Sigmoid colon (tissue), 7 donors: ENCODE data around the gene CR1L. TPM values are rescaled to one million over a fixed set of nuclear protein-coding genes. Genes with fewer than 3 reads are reported as not detected.

Experiments
- DNase-seq: peaks from one replicate; pipeline ENCODE4 v3.0.0-alpha.2; 2019
- H3K27ac ChIP-seq, 4 donors: fragments of 200-600 bp; sonication (generic); one replicate each; pipeline ENCODE4 v1.5.1; 2016 to 2019; ENCODE audit warnings: mild to moderate bottlenecking in 1 of 4
- H3K27me3 ChIP-seq, 3 donors: fragments of 200-600 bp; sonication (generic); one replicate each; pipeline ENCODE4 v1.5.1; 2019; ENCODE audit warnings: mild to moderate bottlenecking in 1 of 3
- H3K36me3 ChIP-seq, 4 donors: fragments of 200-600 bp; sonication (generic); one replicate each; pipeline ENCODE4 v1.5.1; 2016 to 2019
- H3K4me1 ChIP-seq, 4 donors: fragments of 200-600 bp; sonication (generic); one replicate each; pipeline ENCODE4 v1.5.1; 2017 to 2019
- H3K4me3 ChIP-seq, 4 donors: fragments of 200-600 bp; sonication (generic); one replicate each; pipeline ENCODE4 v1.5.1; 2017 to 2019; ENCODE audit warnings: mild to moderate bottlenecking in 2 of 4, moderate library complexity in 1 of 4
- H3K9me3 ChIP-seq, 4 donors: fragments of 200-600 bp in 3 of 4; sonication (generic) in 3 of 4; one replicate each; pipeline versions ENCODE4 v1.5.1 to v1.6.1; 2013 to 2019
- EP300 ChIP-seq, 4 donors: sonication (generic); formaldehyde crosslinking; IDR thresholded peaks; one replicate each; pipeline ENCODE4 v1.6.1; 2017; ENCODE audit warnings: antibody characterized with exemption in 4 of 4
- POLR2A ChIP-seq, 2 donors: fragments of 450-650 bp; IDR thresholded peaks; one replicate each; pipeline ENCODE4 v1.6.1; 2016; ENCODE audit warnings: antibody characterized with exemption in 2 of 2, mild to moderate bottlenecking in 2 of 2, moderate library complexity in 2 of 2
- POLR2AphosphoS5 ChIP-seq, 4 donors: sonication (generic); formaldehyde crosslinking; IDR thresholded peaks; one replicate each; pipeline ENCODE4 v1.6.1; 2017; ENCODE audit warnings: antibody characterized with exemption in 4 of 4
- WGBS, 2 donors: extraction: QIAGEN DNeasy Blood & Tissue Kit; methylation state at CpG; one replicate each; pipeline ENCODE4 v1.1.7; 2013; 5-methylcytosine and 5-hydroxymethylcytosine counted together
- intact Hi-C: fragments of 100-400 bp; cut with DNase I; formaldehyde crosslinking; loops from one replicate; pipeline ENCODE4 v1.15.1; 2023
- polyA plus RNA-seq, 3 donors: library from polyadenylated mRNA; stranded (reverse); fragments of 200-250 nt; gene quantifications; one replicate each; pipeline ENCODE4 v1.2.3, GENCODE V29; 2013
- total RNA-seq, 4 donors: library from RNA; depleted of rRNA; stranded (reverse); fragments of >200 nt; gene quantifications; one replicate each; pipeline ENCODE4 v1.1.0, GENCODE V29; 2016
- TF ChIP-seq, protein P1 (sequence below), 4 experiments: fragments of 450-650 bp in 3 of 4; fragments of 200-600 bp in 1 of 4; IDR thresholded peaks; one replicate each; pipeline ENCODE4 v1.5.1; 2016 to 2019; ENCODE audit warnings: antibody characterized with exemption in 4 of 4, mild to moderate bottlenecking in 3 of 4, moderate library complexity in 2 of 4
- donor health status: healthy with polysubstance abuse.
- donor health status: Bipolar disorder and iron deficiency.
- donor health status: healthy.

CR1L gene
- total and polyA plus RNA-seq, 7 donors: 0.73 TPM; not detected in 6

- no peaks in the 10 kb centered on the region for H3K36me3 ChIP-seq
- no peak overlapping the region for H3K27ac ChIP-seq
- H3K4me3 ChIP-seq: no peak overlapping the region
- TF ChIP-seq EP300 (IDR thresholded peaks at IDR 0.05) (no peak), POLR2A (IDR thresholded peaks at IDR 0.05) (no peak)
- H3K27me3 ChIP-seq: peaks cover 11 to 53% (median 22%) of the 10 kb centered on the region in 3 donors
- H3K9me3 ChIP-seq: peaks cover 0 to 11% (median 0%) of the 10 kb centered on the region in 4 donors
- peaks cover 0 to 11% (median 7%) of the 10 kb centered on the region in 4 donors for H3K4me1 ChIP-seq
- WGBS, 2 donors: 88 to 93% methylated on average over 1 of the region's 1 CpG
- intact Hi-C loops: no loop called here
- DNase-seq: no peak
Observed at GRCh38 chr1:207666342-207666741, 21.4 kb downstream of the CR1L start.

DNA sequence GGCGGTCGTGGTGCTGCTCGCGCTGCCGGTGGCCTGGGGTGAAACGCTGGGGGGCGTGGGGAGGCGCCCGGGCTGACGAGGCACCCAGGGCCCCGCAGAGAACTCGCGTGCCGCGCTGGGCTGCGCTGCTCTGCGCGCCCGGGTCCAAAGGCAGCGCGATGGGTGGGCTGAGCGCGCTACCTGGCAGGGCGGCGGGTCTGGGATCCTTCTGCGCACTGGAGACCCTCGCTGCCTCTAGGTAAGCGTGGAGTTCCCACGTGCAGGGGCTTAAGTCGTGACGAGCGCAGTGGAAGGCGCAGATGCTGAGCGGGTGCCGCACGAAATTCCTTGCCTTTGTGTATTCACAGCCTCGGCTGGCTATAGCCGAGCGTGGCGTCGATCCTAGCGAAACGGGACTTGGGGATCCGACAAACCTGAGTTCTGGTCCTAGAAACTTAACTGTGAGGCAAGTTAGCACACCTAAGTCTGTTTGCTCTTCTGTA lies 24.6 kb downstream of the CR1L start:
- DNase-seq: no peak
- H3K4me3 ChIP-seq: peak overlapping the region in 1 of 4 donors; percentile 13
- peaks cover 11 to 56% (median 22%) of the 10 kb centered on the region in 3 donors for H3K27me3 ChIP-seq
- 8 to 10% methylated on average over 44 of the region's 44 CpGs for WGBS, 2 donors
- H3K9me3 ChIP-seq: peaks cover 0 to 11% (median 0%) of the 10 kb centered on the region in 4 donors
- peaks cover 0 to 11% (median 7%) of the 10 kb centered on the region in 4 donors for H3K4me1 ChIP-seq
- intact Hi-C loops: no loop called here
- no peaks in the 10 kb centered on the region for H3K36me3 ChIP-seq
- TF ChIP-seq EP300 (IDR thresholded peaks at IDR 0.05): no peak
- TF ChIP-seq, protein P1, sequence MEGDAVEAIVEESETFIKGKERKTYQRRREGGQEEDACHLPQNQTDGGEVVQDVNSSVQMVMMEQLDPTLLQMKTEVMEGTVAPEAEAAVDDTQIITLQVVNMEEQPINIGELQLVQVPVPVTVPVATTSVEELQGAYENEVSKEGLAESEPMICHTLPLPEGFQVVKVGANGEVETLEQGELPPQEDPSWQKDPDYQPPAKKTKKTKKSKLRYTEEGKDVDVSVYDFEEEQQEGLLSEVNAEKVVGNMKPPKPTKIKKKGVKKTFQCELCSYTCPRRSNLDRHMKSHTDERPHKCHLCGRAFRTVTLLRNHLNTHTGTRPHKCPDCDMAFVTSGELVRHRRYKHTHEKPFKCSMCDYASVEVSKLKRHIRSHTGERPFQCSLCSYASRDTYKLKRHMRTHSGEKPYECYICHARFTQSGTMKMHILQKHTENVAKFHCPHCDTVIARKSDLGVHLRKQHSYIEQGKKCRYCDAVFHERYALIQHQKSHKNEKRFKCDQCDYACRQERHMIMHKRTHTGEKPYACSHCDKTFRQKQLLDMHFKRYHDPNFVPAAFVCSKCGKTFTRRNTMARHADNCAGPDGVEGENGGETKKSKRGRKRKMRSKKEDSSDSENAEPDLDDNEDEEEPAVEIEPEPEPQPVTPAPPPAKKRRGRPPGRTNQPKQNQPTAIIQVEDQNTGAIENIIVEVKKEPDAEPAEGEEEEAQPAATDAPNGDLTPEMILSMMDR (IDR thresholded peaks at IDR 0.05): no peak
- H3K27ac ChIP-seq: no peak overlapping the region

DNA sequence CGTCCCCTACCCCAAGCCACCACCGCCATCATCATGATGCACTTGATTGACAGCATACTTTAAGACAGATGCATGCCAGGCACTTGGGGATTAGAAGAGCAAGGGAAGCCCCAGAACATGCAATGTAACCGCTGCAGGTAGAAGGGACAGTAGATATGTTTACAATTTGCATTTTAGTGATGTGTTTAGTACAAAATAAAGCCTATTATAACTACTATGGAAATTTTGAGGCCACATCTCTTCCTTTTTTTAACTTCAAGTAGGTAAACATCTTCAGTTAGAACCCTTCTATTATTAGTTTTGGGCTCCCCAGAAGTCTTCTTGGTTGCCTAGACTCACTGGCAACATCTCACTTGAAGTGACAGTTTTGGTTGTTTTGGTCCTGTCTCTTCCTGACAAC lies 25.3 kb downstream of the CR1L start:
- H3K4me3 ChIP-seq: no peak overlapping the region
- TF ChIP-seq POLR2AphosphoS5 (IDR thresholded peaks at IDR 0.05) (no peak), EP300 (IDR thresholded peaks at IDR 0.05) (no peak), POLR2A (IDR thresholded peaks at IDR 0.05) (no peak)
- TF ChIP-seq, protein P1 (IDR thresholded peaks at IDR 0.05): no peak
- no peaks in the 10 kb centered on the region for H3K36me3 ChIP-seq
- intact Hi-C loops: no loop called here
- peaks cover 0 to 11% (median 7%) of the 10 kb centered on the region in 4 donors for H3K4me1 ChIP-seq
- H3K27ac ChIP-seq: no peak overlapping the region
- no peak for DNase-seq
- peaks cover 0 to 11% (median 0%) of the 10 kb centered on the region in 4 donors for H3K9me3 ChIP-seq
- 64 to 79% methylated on average over 3 of the region's 3 CpGs for WGBS, 2 donors
- peaks cover 11 to 56% (median 22%) of the 10 kb centered on the region in 3 donors for H3K27me3 ChIP-seq

DNA sequence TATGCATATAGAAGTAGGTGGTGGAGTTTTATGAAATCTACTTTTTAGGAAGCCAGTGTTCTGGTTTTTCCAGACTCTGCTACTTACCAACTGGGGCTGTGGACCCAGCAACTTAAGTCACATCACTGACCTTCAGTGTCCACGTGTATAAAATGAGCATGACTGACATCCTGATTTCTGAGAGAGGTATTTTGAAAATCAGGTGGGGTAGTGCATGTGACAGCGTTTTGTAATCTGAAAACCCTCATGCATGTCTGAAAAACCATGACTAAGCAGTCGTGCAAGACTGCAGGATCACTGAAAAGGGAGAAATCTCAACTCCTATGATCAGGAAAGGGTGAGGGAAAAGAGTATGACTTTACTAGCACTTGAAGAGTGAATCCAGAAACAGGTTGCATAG lies 26.1 kb downstream of the CR1L start:
- 29 to 45% methylated on average over 3 of the region's 3 CpGs for WGBS, 2 donors
- Histone ChIP-seq H3K27me3 (peaks cover 11 to 54% (median 22%) of the 10 kb centered on the region in 3 donors), H3K27ac (no peak overlapping the region)

GRCh38 chr1:207672522-207673130 lies 27.7 kb downstream of the CR1L start:
- 20 to 26% methylated on average over 5 of the region's 5 CpGs for WGBS, 2 donors
- peaks cover 0 to 11% (median 7%) of the 10 kb centered on the region in 4 donors for H3K4me1 ChIP-seq
- no peak overlapping the region for H3K27ac ChIP-seq
- intact Hi-C loops: no loop called here
- no peak for DNase-seq
- no peaks in the 10 kb centered on the region for H3K36me3 ChIP-seq
- TF ChIP-seq POLR2AphosphoS5 (IDR thresholded peaks at IDR 0.05) (no peak), POLR2A (IDR thresholded peaks at IDR 0.05) (no peak), EP300 (IDR thresholded peaks at IDR 0.05) (no peak)
- TF ChIP-seq, protein P1 (IDR thresholded peaks at IDR 0.05): no peak
- no peak overlapping the region for H3K4me3 ChIP-seq
- H3K9me3 ChIP-seq: no peaks in the 10 kb centered on the region
- H3K27me3 ChIP-seq: peaks cover 11 to 37% (median 22%) of the 10 kb centered on the region in 3 donors

More for the DNA sequence above, 26.1 kb downstream of the CR1L start:
- Histone ChIP-seq H3K4me3 (no peak overlapping the region), H3K36me3 (no peaks in the 10 kb centered on the region), H3K4me1 (peaks cover 0 to 11% (median 7%) of the 10 kb centered on the region in 4 donors), H3K9me3 (peaks cover 0 to 9% (median 0%) of the 10 kb centered on the region in 4 donors)
- intact Hi-C loops: no loop called here
- no peak for DNase-seq
- TF ChIP-seq, protein P1 (IDR thresholded peaks at IDR 0.05): no peak
- no peak for TF ChIP-seq POLR2A (IDR thresholded peaks at IDR 0.05)
- TF ChIP-seq EP300 (IDR thresholded peaks at IDR 0.05): no peak
- TF ChIP-seq POLR2AphosphoS5 (IDR thresholded peaks at IDR 0.05): no peak
